Adipose tissue (tissue), 3 donors: ENCODE measurements around the gene DBH. TPM values are rescaled to one million over a fixed set of nuclear protein-coding genes. Genes with fewer than 3 reads are reported as not detected.

ENCODE experiments used
- H3K27ac ChIP-seq: one replicate; pipeline ENCODE4 v1.5.1; 2013; ENCODE audit warnings: low read depth, low read length
- WGBS, 3 donors: extraction: QIAGEN DNeasy Blood & Tissue Kit; methylation state at CpG; one replicate each; pipeline ENCODE4 v1.1.7; 2013; 5-methylcytosine and 5-hydroxymethylcytosine counted together
- polyA plus RNA-seq, 3 donors: library from polyadenylated mRNA; stranded (reverse); fragments of 200-250 nt; gene quantifications; one replicate each; pipeline ENCODE4 v1.2.3, GENCODE V29; 2013
- donor health status: healthy with polysubstance abuse.
- donor health status: Bipolar disorder and iron deficiency.
- donor health status: healthy.

The DBH gene
- polyA plus RNA-seq = under 1 TPM in 2 of 3 donors, not detected in 1; 0.01 to 0.05 TPM

DNA sequence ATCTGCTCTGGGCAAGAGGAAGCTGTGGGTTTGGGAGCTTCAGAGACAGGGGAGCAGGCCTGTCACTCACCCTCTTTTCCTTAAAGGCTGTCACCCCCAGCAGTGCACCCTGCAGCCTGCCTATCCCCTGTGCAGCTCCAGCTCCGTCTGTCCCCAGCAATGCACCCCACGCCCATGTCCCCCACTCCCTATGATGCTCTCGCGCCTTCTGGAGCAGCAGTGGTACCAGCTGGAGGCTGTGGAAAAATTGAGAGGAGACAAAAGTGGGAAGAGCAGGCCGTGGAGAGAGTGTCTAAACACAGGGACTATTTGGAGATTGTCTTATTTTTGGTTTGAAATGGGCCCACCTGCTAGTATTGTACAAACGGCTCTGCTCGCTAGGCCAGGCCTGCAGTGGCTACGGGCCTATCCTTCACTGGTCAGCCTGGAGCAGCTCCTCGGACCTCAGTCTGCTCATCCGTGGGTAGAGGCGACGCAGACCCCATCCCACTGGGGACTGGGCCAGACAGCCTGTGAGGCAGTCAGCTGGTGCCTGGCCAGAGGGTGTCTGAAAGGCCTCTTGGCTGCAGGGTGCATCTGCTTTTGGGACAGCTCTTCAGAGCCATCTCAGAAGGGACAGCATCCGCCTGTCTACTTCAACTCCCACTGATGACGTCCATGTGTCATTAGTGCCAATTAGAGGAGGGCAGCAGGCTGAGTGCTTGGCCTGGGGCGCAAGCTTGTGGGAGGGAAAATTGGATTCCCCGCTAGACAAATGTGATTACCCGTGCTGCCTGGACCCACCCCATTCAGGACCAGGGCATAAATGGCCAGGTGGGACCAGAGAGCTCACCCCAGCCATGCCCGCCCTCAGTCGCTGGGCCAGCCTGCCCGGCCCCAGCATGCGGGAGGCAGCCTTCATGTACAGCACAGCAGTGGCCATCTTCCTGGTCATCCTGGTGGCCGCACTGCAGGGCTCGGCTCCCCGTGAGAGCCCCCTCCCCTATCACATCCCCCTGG is at the start of gene DBH:
Gene DBH, plus strand, starts transcription at position 831 of the 999 bp plus-strand sequence. Its CDS starts 9 bp downstream, at position 840.
- WGBS, 3 donors = 87 to 89% (median 89%) methylated on average over 24 of the region's 24 CpGs
- H3K27ac ChIP-seq = no peak within 1 kb of the TSS

DNA sequence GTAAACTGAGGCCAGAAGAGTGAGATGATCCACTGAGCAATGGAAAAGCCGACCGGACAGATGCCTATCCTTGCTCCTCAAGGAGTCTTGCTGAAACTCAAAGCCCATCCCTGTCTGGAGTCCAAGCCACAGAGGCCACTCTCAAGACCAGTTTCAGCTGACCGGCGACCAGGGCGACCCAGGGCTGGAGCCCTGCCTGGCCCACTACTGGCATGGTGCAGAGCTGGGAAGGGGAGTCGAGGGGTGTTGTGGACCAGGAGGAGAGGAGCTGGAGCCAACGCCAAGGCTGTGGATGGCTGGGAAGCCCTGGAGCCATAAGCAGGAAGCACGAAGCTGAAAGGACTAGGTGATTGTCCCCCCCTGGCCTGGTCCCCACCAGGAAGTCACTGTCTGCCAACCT is 49.1 kb upstream of the DBH start:
- H3K27ac ChIP-seq = no peak overlapping the region
- 77 to 84% (median 82%) methylated on average over 8 of the region's 8 CpGs for WGBS, 3 donors

DNA sequence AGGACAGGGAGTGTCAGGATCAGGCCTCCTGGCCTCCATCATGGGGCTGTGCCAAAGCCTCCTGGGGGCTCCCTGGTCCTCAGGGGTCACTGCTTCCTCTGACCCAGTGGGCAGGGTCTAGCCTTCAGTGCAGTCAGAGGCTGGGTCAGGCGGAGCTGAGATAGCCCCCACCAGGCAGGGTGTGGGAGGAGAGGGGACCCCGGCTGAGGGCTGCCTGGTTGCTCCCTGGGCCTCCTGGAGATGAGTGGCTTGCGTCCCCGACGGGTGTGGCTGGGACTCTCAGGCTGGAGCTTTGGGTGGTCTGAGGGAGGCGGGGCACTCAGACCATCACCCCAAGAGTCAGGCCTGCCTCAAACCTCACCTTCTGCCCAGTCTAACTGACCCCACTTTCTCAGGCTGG is 48.7 kb upstream of the DBH start:
- WGBS, 3 donors = 82 to 88% (median 82%) methylated on average over 6 of the region's 6 CpGs
- no peak overlapping the region for H3K27ac ChIP-seq

DNA sequence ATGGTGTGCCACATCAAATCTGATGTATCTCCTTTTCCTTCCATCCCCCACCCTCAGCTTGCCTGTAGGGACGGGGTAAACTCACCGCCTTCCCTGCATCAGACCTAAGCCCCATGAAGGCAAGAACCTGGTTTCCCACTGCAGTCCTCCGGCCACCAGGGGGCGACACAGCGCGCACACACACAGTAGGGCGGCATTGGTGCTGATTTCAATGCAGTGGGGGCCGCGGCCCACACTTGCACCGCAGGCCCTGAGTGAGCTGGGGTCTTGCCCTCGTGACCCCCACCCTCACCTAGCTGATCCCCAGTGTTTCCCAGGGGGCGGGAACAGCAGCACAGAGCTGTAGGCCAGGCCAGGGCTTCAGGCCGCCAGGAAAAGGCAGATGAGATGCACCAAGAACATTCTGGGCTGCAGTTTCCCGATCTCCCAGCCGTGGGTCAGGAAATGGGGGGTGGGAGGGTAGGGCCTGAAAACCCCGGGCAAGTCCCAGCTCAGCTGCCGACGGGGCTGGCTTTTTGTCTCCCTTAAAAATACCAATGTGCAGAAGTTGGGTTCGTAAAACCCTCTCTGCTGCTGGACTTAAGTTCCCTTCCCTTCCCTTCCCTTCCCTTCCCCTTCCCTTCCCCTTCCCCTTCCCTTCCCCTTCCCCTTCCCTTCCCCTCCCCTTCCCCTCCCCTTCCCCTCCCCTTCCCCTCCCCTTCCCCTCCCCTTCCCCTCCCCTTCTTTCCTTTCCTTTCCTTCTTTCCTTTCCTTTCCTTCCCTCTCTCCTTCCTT is 46.5 kb upstream of the DBH start:
- WGBS, 3 donors = 43 to 47% (median 46%) methylated on average over 18 to 19 of the region's 19 CpGs
- H3K27ac ChIP-seq = no peak overlapping the region

DNA sequence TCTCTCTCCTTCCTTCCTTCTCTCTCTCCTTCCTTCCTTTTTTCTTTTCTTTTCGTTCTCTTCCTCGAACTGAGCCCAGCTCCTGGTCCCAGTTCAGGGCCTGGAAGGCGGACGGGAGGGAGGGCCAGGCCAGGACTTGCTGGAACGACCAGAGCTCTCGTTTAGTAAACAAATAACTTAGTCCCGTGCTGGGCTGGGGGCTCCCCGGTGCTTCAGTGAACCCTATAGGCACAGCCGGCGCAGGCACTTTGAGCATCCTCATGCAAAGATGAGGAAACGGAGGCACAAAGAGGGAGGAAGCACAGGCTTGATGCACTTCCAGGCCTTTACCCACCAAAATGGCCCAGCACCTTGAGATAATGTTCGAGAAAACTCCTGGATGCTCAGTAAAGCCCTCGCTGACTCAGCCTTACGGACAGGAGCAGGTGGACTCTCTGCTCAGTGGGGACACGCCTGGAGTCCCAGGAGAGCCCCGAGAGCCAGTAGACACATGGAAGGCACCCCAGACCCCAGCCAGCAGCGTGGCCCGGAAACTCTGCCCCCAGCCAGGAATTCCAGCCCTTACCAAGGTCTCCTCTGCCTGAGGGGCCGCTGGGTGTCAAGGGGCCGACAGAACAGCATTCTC is 45.8 kb upstream of the DBH start:
- WGBS, 3 donors = 63 to 70% (median 69%) methylated on average over 19 to 20 of the region's 20 CpGs
- H3K27ac ChIP-seq = no peak overlapping the region

DNA sequence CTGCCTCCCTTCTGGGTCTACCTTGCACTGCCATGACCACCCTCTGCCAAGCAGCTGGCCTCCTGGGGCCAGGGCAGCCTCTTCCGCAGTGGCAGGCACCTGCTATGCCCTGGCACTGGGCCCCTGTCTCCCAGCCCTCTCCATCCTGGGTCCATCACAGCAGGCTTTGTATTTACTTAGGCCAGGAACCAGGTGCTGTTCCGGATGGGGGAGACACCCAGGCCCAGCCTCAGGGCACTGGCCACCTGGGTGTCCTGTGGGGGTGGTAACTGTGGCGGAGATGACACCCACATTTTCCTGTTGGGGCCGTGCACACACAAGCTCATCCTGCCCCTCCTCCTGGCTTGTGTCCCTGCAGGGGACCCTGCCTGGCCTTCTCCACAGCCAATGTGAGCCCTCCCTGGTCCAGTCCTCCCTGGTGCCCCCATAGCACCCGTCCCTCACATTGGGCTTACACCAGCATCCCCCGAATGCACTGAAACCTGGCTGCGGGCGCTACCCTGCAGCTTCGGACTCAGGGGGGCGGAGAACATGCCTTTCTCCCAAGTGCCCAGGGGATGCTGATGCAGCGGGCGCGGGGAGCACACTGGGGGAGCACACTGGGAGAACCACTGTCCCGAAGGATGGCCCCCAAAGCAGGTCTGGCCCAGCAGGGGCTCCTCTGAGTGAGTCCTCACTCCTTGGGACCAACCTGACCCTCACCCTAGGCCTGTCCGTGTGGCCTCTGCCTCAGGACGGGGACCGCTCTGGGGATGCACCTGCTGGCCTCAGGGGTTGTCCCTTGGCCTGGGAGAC is 44.9 kb upstream of the DBH start:
- H3K27ac ChIP-seq = no peak overlapping the region
- WGBS, 3 donors = 84 to 90% (median 88%) methylated on average over 15 to 17 of the region's 17 CpGs

DNA sequence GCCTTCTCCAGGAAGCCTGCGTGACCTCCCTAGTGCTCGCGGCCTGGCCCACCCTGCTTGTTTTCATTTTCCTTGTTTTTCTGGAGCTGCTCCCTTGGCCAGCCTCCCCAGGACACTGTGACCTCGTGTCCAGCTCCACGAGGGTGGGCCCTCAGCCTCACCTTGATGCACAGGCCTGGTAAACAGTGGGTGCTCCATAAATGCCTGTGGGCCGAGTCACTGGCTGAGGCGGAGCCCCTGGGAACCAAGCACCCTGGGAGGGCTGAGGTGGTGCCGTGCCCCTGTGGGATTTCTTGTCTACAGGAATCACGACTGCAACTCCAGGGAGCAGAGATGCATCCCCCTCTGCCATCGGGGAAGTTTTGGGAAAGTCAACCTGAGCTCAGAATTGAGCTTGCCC is 44.2 kb upstream of the DBH start:
- 58 to 68% (median 68%) methylated on average over 10 of the region's 10 CpGs for WGBS, 3 donors

DNA sequence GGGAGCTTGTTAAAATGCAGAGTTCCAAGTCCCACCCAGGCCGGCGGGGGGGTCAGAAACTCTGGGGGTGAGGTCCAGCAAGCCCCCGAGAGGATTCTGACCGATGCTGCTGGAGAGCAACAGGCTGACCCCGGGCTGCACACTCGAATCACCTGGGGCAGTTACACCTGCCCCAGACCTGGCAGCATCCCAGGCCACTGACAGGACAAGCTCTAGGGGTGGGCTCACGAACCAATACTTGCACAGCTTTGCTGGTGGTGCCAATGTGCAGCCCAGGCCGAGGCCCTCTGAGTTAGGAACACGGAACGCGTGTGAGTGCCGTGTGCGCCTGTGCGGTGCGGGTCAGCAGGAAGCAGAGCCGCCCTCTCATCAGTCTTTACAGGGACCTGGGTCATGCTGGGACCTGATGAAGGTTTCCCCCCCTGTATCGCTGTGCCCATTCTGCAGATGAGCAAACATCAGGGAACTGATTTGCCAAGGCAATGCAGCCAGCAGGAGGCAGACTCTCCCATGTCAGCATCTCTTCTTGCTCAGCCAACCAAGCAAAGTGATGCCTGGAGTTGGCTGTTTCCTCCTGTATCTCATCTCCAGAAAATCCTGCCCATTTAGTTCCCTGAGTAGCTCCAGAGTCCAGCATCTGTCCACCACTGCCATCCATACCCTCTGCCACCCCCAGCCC is 43.3 kb upstream of the DBH start:
- 74 to 82% (median 77%) methylated on average over 17 of the region's 17 CpGs for WGBS, 3 donors
- no peak overlapping the region for H3K27ac ChIP-seq

More for the DNA sequence above, 44.2 kb upstream of the DBH start:
- no peak overlapping the region for H3K27ac ChIP-seq

DNA sequence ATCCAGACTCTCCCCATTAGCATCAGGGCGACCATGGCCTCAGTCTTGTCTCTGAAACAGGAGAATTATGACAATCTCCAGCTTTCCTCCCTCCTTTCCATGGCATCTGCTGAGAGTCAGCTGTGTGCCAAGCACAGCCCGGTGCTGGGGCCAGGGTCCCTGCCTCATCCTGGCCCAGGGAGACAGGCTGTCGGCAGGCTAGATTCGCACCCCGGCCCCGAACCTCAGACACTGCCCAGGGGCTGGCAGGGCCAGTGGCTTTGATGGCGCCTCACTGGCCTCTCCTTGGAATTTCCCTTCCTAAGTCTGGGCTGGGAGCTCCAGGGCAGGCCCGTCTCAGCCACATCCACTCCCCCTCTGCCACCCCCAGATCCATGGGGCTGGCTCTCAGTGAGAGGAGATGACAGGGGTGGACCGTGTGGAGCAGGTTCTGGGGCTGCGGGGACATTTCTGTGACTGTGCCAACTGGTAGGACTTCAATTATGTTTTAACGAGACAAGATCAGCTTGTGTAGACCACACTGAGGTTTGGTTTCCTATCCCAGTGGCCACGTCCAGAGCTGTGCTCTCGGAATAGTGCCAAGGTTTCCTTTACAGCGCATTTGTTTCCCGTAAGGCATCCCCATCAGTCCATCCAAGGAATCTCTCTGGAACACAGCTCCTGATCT is 42.4 kb upstream of the DBH start:
- H3K27ac ChIP-seq = no peak overlapping the region
- 74 to 78% (median 78%) methylated on average over 15 of the region's 15 CpGs for WGBS, 3 donors

DNA sequence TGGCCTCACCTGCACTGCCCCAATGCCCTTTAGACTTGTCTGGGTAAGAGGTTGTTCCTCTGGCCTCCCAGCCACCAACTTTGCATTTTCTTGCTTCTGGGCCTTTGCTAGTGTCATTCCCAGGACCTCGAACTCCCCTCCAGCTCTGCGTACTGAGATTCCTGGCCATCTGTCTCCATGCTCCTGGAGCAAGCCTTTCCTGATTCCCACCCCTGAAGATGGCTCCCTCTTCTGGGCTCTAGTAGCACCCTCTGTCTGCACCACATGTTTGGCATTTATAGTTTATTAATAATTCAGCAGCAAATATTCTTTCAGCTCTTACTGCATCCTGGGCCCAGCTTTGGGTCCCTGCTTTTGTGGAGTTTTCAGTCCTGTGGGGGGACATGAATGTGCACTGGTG is 41.9 kb upstream of the DBH start:
- no peak overlapping the region for H3K27ac ChIP-seq
- 87 to 95% (median 93%) methylated on average over 2 of the region's 2 CpGs for WGBS, 3 donors

DNA sequence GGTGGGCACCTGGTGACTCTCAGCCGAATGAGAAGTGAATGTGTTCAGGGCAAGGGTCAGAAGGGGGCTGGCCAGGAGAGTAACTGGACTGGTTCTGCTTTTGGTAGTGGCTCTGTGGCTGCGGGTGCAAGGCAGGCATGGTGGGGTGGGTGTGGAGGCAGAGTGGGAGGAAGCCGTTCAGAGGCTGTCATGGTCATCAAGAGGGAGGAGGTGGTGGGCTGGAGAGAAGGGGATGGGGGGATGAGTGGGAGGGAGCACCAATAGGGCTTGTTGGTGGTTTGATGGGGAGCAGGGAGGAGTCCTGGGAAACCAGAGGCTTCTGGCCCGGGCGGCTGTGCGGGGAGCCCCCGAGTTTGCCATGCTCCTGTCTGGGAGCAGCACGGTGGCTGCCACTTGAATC is 40.3 kb upstream of the DBH start:
- 76 to 91% (median 90%) methylated on average over 8 of the region's 8 CpGs for whole genome bisulfite sequencing, 3 donors
- H3K27ac ChIP-seq = no peak overlapping the region

DNA sequence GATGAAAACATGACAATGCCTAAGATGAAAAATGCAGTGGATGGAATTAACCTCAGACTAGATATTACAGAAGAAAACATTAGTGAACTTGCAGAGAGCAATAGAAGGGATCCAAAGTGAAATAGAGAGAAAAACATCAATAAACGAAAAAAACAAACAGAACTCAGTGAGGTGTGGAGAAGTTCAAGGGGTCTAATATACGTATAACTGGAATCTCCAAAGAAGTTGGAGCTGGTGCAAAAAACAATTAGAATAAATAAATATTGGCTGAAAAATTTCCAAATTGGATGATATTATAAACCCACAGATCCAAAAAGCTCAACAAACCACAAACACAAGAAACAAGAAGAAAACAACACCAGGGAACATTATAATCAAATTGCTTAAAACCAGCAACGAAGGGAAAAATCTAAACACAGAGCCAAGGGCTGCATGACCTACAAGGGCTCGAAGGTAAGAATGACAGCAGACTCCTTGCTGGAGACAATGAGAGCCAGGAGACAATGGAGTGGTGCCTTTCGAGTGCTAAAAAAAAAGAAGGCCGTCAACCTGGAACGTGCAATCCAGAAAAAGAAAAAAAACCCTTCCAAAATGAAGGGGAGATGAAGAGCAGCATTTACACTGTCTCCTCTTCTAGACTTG is 38.7 kb upstream of the DBH start:
- H3K27ac ChIP-seq = no peak overlapping the region
- 71 to 82% (median 75%) methylated on average over 7 of the region's 7 CpGs for WGBS, 3 donors

DNA sequence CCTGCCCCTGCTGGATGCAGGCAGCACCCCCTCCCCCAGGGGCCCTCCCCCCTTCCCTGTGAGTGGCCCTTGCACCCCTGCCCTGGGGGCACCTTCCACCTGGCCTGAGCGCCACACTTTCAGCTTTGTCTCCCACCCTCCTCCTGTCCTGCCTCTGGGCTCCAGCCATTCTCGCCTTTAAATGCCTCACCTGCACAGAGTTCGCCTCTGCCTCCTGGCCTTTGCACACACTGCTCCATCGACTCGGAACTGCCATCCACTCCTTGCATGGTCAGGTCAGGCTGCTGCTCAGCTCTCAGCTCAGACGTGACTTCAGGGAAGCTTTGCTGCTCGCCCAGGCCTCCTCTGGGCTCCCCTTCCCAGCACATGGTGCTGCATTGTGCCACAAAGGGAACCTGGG is 37.2 kb upstream of the DBH start:
- no peak overlapping the region for H3K27ac ChIP-seq
- 75 to 87% (median 85%) methylated on average over 7 of the region's 7 CpGs for WGBS, 3 donors

DNA sequence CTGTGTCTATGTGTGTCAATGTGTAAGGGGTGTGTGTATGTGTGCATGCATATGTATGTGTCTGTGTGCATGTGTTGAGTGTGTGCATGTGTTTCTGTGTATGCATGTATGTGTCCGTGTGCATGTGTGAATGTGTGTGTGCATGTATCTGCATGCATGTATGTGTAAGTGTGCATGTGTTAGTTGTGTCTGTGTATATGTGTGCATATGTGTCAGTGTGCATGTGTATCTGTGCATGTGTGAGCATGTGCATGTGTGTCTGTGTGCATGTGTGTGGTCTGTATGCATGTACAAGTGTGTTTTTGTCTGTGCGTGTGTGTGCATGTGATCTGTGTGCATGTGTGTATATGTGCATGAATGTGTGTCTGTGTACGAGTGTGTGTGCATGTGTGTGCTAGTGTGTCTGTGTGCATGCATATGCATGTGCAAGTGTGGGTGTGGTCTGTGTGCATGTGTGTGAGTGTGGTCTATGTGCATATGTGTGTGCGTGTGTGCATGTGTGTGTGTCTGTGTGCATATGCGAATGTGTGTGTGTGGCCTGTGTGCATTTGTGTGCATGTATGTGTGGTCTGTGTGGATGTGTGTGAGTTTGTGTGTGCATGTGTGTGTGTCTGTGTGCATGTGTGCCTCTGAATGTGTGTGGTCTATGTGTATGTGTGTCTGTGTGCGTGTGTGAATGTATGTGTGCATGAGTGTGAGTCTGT is 36.5 kb upstream of the DBH start:
- WGBS, 3 donors = 89 to 96% (median 95%) methylated on average over 6 of the region's 6 CpGs
- H3K27ac ChIP-seq = no peak overlapping the region

DNA sequence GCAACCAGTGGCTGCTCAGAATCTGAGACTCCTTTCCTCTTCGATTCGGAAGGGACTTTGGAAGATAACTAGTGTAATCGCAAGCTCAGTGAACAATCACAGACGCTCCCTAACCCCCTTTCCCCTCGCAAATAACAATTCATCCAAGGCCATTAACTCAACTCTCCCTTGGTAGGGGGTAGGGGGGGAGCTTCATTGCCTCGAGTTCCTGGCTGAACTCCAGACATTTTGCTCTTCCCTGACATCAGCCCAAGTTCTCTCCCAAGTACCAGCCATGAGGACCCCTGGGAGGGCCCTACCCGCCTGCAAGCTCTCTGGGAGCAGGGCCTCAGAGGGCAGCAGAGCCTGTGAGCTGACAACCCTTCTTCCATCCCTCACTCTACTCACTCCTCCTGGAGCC is 35.4 kb upstream of the DBH start:
- 44 to 59% (median 53%) methylated on average over 7 of the region's 7 CpGs for WGBS, 3 donors
- H3K27ac ChIP-seq = no peak overlapping the region

DNA sequence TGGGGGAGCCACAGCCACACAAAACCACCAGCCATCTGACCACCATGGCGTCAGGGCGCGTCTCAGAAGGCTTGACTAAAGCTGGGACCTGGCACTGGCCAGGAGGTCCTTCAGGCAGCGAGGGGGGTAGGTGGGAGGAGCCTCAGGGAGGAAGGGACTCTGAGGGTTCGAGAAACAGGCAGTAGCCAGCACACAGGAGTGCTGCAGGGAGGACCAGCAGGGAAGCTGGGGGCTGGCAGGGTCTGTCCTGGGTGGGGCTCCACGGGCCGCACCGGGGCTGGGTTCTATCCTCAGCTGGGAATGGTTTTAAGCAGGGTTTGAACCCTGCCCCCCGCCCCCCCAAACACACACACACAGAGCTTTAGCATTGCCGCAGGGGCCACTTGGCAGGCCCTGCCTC is 34.4 kb upstream of the DBH start:
- 71 to 81% (median 76%) methylated on average over 8 to 10 of the region's 10 CpGs for WGBS, 3 donors

More for the DNA sequence above, 34.4 kb upstream of the DBH start:
- no peak overlapping the region for H3K27ac ChIP-seq
